SK-N-SH (cell line): ENCODE data around the gene DLGAP3. TPM values are rescaled to one million over a fixed set of nuclear protein-coding genes. Genes with fewer than 3 reads are reported as not detected.

ENCODE experiments used
- CTCF ChIA-PET: fragments of 300-600, 350-600 bp; formaldehyde crosslinking; extraction: SDS; loops from one replicate; lab custom pipeline; 2021; lab: Yijun Ruan, JAX
- POLR2A ChIA-PET: fragments of 350-600 bp; sonication (Branson Sonifier 250); formaldehyde crosslinking; extraction: SDS; loops from one replicate; lab custom pipeline; 2020; ENCODE audit warnings: antibody characterized with exemption, inconsistent platforms; lab: Yijun Ruan, JAX
- DNase-seq: peaks from one replicate; pipeline ENCODE4 v3.0.0; 2012
- H2AFZ ChIP-seq: fragments of 200-600 bp; sonication (generic); 2 replicates; pipeline ENCODE4 v1.8.1; 2016; ENCODE audit warnings: antibody characterized with exemption, mild to moderate bottlenecking, low read depth
- H3F3A ChIP-seq: fragments of 200-600 bp; sonication (generic); replicated peaks from 2 replicates; pipeline ENCODE3; 2016; ENCODE audit warnings: antibody characterized with exemption, mild to moderate bottlenecking; ENCODE audit not compliant: insufficient read depth
- H3K27ac ChIP-seq, 2 experiments: fragments of 200-500 bp in 1 of 2; fragments of 200-600 bp in 1 of 2; sonication (Bioruptor generic) in 1 of 2; sonication (generic), shearing (Covaris generic) in 1 of 2; 2 replicates each; pipeline versions ENCODE4 v1.5.1 to v1.6.1; 2014 to 2016; ENCODE audit warnings: low read depth in 2 of 2, inconsistent platforms in 1 of 2, low read length in 1 of 2, mild to moderate bottlenecking in 1 of 2, mixed read lengths in 1 of 2
- H3K27me3 ChIP-seq: fragments of 200-600 bp; sonication (generic), shearing (Covaris generic); 2 replicates; pipeline ENCODE4 v1.6.1; 2016; ENCODE audit warnings: mixed run types; ENCODE audit not compliant: insufficient read depth
- H3K36me3 ChIP-seq, 2 experiments: fragments of 200-500 bp in 1 of 2; fragments of 200-600 bp in 1 of 2; sonication (Bioruptor generic) in 1 of 2; sonication (generic) in 1 of 2; replicated peaks in 1 of 2; 2 replicates each; pipeline versions ENCODE3 to v1.5.1; 2014 to 2016; ENCODE audit warnings: low read length in 1 of 2, mild to moderate bottlenecking in 1 of 2; ENCODE audit not compliant: insufficient read depth in 2 of 2, control insufficient read depth in 1 of 2
- H3K4me1 ChIP-seq, 2 experiments: fragments of 200-500 bp in 1 of 2; fragments of 200-600 bp in 1 of 2; sonication (Bioruptor generic) in 1 of 2; sonication (generic), shearing (Covaris generic) in 1 of 2; 2 replicates each; pipeline versions ENCODE4 v1.5.1 to v1.6.1; 2014 to 2016; ENCODE audit warnings: low read depth in 1 of 2, low read length in 1 of 2, mixed run types in 1 of 2; ENCODE audit not compliant: insufficient read depth in 2 of 2, control insufficient read depth in 1 of 2
- H3K4me2 ChIP-seq: fragments of 200-600 bp; sonication (generic), shearing (Covaris generic); 2 replicates; pipeline ENCODE4 v1.6.1; 2017; ENCODE audit warnings: mixed run types
- H3K4me3 ChIP-seq, 2 experiments: fragments of 200-500 bp in 1 of 2; fragments of 200-600 bp in 1 of 2; sonication (Bioruptor generic) in 1 of 2; sonication (generic), shearing (Covaris generic) in 1 of 2; 2 replicates each; pipeline versions ENCODE4 v1.5.1 to v1.8.1; 2014 to 2016; ENCODE audit warnings: low read depth in 2 of 2, inconsistent platforms in 1 of 2, low read length in 1 of 2, mild to moderate bottlenecking in 1 of 2, mixed read lengths in 1 of 2, moderate library complexity in 1 of 2
- H3K79me2 ChIP-seq: fragments of 200-600 bp; sonication (generic); 2 replicates; pipeline ENCODE4 v1.8.1; 2017; ENCODE audit warnings: mild to moderate bottlenecking; ENCODE audit not compliant: insufficient read depth
- H3K9ac ChIP-seq: fragments of 200-600 bp; sonication (generic); 2 replicates; pipeline ENCODE4 v1.6.1; 2017; ENCODE audit warnings: mixed run types
- H3K9me2 ChIP-seq: fragments of 200-600 bp; sonication (generic); 2 replicates; pipeline ENCODE4 v1.6.1; 2017; ENCODE audit warnings: mixed run types
- H3K9me3 ChIP-seq: fragments of 200-600 bp; sonication (generic); 2 replicates; pipeline ENCODE4 v1.6.1; 2017; ENCODE audit warnings: mixed run types, mild to moderate bottlenecking, moderate library complexity
- H4K20me1 ChIP-seq: fragments of 200-600 bp; sonication (generic); 2 replicates; pipeline ENCODE4 v1.6.1; 2017; ENCODE audit warnings: mild to moderate bottlenecking, mixed run types; ENCODE audit not compliant: insufficient read depth
- ELF1 ChIP-seq: IDR thresholded peaks from 2 replicates; pipeline ENCODE4 v1.4.0; 2012
- EP300 ChIP-seq, 2 experiments: IDR thresholded peaks; 2 replicates each; pipeline versions ENCODE4 v1.4.0 to v1.6.1; 2012; ENCODE audit warnings: borderline replicate concordance in 1 of 2, low read depth in 1 of 2, low read length in 1 of 2
- EZH2phosphoT487 ChIP-seq: fragments of 200-600 bp; sonication (generic); IDR thresholded peaks from 2 replicates; pipeline ENCODE4 v1.6.1; 2017; ENCODE audit warnings: low read depth, mixed run types, mild to moderate bottlenecking, antibody characterized with exemption, moderate library complexity, borderline replicate concordance
- FOSL2 ChIP-seq: IDR thresholded peaks from 2 replicates; pipeline ENCODE4 v1.4.0; 2012; ENCODE audit warnings: low read depth, mild to moderate bottlenecking, moderate library complexity, borderline replicate concordance
- FOXM1 ChIP-seq: IDR thresholded peaks from 2 replicates; pipeline ENCODE4 v1.4.0; 2012; ENCODE audit warnings: low read depth, mild to moderate bottlenecking
- GABPA ChIP-seq: IDR thresholded peaks from 2 replicates; pipeline ENCODE4 v1.4.0; 2012; ENCODE audit warnings: low read depth, mild to moderate bottlenecking
- GATA2 ChIP-seq: sonication (generic); formaldehyde crosslinking; IDR thresholded peaks from 2 replicates; pipeline ENCODE4 v1.5.0; 2020; ENCODE audit warnings: mild to moderate bottlenecking, missing genetic modification reagents
- JUND ChIP-seq: IDR thresholded peaks from 2 replicates; pipeline ENCODE4 v1.4.0; 2012
- MEF2A ChIP-seq: IDR thresholded peaks from 2 replicates; pipeline ENCODE4 v1.4.0; 2012; ENCODE audit warnings: low read depth, borderline replicate concordance
- MXI1 ChIP-seq: IDR thresholded peaks from 2 replicates; pipeline ENCODE4 v1.6.1; 2012; ENCODE audit warnings: mild to moderate bottlenecking, low read depth, low read length, improper control_type of control experiment
- NFIC ChIP-seq: IDR thresholded peaks from 2 replicates; pipeline ENCODE4 v1.4.0; 2012; ENCODE audit warnings: borderline replicate concordance
- RAD21 ChIP-seq: IDR thresholded peaks from 2 replicates; pipeline ENCODE4 v1.6.1; 2012; ENCODE audit warnings: mild to moderate bottlenecking, low read length
- RFX5 ChIP-seq: IDR thresholded peaks from 2 replicates; pipeline ENCODE4 v1.6.1; 2012; ENCODE audit warnings: mild to moderate bottlenecking, improper control_type of control experiment, low read length
- RXRA ChIP-seq: IDR thresholded peaks from 2 replicates; pipeline ENCODE4 v1.4.0; 2012; ENCODE audit warnings: low read depth, mild to moderate bottlenecking, borderline replicate concordance
- TAF1 ChIP-seq: IDR thresholded peaks from 2 replicates; pipeline ENCODE4 v1.6.1; 2012; ENCODE audit warnings: low read depth, mild to moderate bottlenecking, low read length, moderate library complexity, borderline replicate concordance
- TCF12 ChIP-seq: IDR thresholded peaks from 2 replicates; pipeline ENCODE4 v1.4.0; 2012
- USF2 ChIP-seq: fragments of 150-350 bp; IDR thresholded peaks from 2 replicates; pipeline ENCODE4 v1.6.1; 2017; ENCODE audit warnings: antibody characterized with exemption, low read length, low read depth, borderline replicate concordance
- YY1 ChIP-seq: IDR thresholded peaks from 2 replicates; pipeline ENCODE4 v1.4.0; 2012; ENCODE audit warnings: low read depth, mild to moderate bottlenecking
- WGBS: methylation state at CpG from one replicate; pipeline ENCODE4 v1.1.6; 2017; ENCODE audit warnings: low lambda C conversion rate; 5-methylcytosine and 5-hydroxymethylcytosine counted together
- polyA plus RNA-seq, 3 experiments: library from polyadenylated mRNA; depleted of rRNA; stranded (reverse); fragments of >200 nt; gene quantifications; 2 replicates each; pipeline ENCODE4 v1.2.3, GENCODE V29; 2012
- TF ChIP-seq, protein P1 (sequence below): fragments of 150-350 bp; IDR thresholded peaks from 2 replicates; pipeline ENCODE4 v1.6.1; 2016; ENCODE audit warnings: mild to moderate bottlenecking, low read depth, low read length

The DLGAP3 gene
- polyA plus RNA-seq, 1 of the 3 experiments (the other 2 are of a cell fraction): 0.15 TPM

DNA sequence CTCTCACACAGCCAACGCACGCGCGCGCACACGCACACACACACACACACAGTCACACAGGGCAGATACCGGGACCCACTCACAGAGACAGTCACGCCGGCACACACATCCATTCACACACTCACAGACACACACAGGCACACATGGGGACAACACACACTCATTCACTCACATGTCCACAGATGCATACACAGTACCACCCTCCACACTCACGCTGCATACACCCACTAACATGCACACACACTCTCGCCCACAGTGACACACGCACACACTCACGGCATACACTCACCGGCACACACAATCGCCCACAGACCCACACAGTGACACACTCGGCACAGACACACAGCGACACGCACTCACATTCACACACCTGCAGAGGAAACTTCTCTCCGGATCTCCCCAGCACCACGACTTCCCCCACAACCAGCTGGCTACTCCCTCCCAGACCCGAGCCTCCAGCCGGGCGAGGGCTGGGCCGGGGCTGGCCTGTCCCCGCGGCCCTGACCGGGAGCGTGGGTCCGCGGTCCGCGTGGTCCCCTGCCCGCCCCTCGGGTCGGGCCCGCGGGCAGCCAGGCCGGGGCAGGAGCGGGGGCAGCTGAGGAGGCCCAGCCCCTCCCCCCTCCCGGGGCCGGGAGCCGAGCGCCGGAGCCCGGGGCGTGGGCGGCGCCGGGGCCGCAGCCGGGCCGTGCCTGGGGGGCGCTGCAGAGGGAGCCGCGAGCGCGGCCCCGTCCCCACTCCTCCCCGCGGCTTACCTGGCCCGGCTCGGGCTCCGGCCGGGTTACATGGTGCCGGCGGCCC is 552 bp downstream of the DLGAP3 start:
- Histone ChIP-seq H3K4me3 (peak overlapping the region; percentile 46 to 49), H3K9ac (no peak overlapping the region), H3K79me2 (no peaks in the 10 kb centered on the region), H3K4me1 (peaks cover 0 to 3% of the 10 kb centered on the region in 2 experiments; a peak in 1 of 4 replicates), H3K9me3 (no peaks in the 10 kb centered on the region), H4K20me1 (no peaks in the 10 kb centered on the region), H3K9me2 (no peaks in the 10 kb centered on the region), H3K36me3 (no peaks in the 10 kb centered on the region), H2AFZ (no peak overlapping the region), H3K4me2 (peak overlapping the region; percentile 68; the same call in 1 of the 2 replicates), H3K27ac (no peak overlapping the region; a peak in 1 of 4 replicates), H3K27me3 (peaks cover 27% of the 10 kb centered on the region), H3F3A (no peaks in the 10 kb centered on the region)
- 15% methylated on average over 37 of the region's 66 CpGs for WGBS
- ChIA-PET CTCF (interaction anchor here (0.9 to 2.7 kb wide), 9 partner anchors 11 to 370 kb away, joined by 3 to 15 read pairs (median 3); partner anchors contain the start of genes SMIM12 and TMEM35B), POLR2A (interaction anchor here (0.8 to 1.7 kb wide), 2 partner anchors 56 to 250 kb away, joined by 3 to 4 read pairs; no protein-coding TSS in a partner anchor)
- peak; percentile 82 for DNase-seq
- TF ChIP-seq FOSL2: no peak
- no peak for TF ChIP-seq RFX5
- TF ChIP-seq TCF12: no peak
- no peak for TF ChIP-seq JUND
- no peak for TF ChIP-seq GATA2 (CRISPR knock-in tag)
- peak; percentile 56; the same call in 1 of the 2 replicates for TF ChIP-seq MXI1
- TF ChIP-seq RXRA: no peak
- TF ChIP-seq, protein P1, sequence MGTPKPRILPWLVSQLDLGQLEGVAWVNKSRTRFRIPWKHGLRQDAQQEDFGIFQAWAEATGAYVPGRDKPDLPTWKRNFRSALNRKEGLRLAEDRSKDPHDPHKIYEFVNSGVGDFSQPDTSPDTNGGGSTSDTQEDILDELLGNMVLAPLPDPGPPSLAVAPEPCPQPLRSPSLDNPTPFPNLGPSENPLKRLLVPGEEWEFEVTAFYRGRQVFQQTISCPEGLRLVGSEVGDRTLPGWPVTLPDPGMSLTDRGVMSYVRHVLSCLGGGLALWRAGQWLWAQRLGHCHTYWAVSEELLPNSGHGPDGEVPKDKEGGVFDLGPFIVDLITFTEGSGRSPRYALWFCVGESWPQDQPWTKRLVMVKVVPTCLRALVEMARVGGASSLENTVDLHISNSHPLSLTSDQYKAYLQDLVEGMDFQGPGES: no peak

GRCh38 chr1:34928066-34928696 is 1.3 kb downstream of the DLGAP3 start:
- Histone ChIP-seq H3K27me3 (peaks cover 27% of the 10 kb centered on the region), H3K4me2 (peak overlapping the region; percentile 68; the same call in 1 of the 2 replicates), H3F3A (no peaks in the 10 kb centered on the region), H3K4me3 (no peak overlapping the region; a peak in 1 of 4 replicates), H3K79me2 (no peaks in the 10 kb centered on the region), H3K9ac (no peak overlapping the region), H3K36me3 (no peaks in the 10 kb centered on the region), H3K27ac (no peak overlapping the region), H3K4me1 (peaks cover 0 to 3% of the 10 kb centered on the region in 2 experiments; a peak in 1 of 4 replicates), H2AFZ (no peak overlapping the region), H3K9me3 (no peaks in the 10 kb centered on the region), H4K20me1 (no peaks in the 10 kb centered on the region), H3K9me2 (no peaks in the 10 kb centered on the region)
- DNase-seq: peak; percentile 45
- TF ChIP-seq USF2: no peak
- no peak for TF ChIP-seq EZH2phosphoT487
- TF ChIP-seq GABPA: no peak
- no peak for TF ChIP-seq YY1
- no peak for TF ChIP-seq MEF2A
- TF ChIP-seq GATA2 (CRISPR knock-in tag): no peak
- no peak for TF ChIP-seq RAD21
- TF ChIP-seq EP300 (IDR thresholded peaks at IDR 0.05; ENCODE audit: borderline replicate concordance in 1 of 2, low read depth in 1 of 2, low read length in 1 of 2): no peak
- TF ChIP-seq, protein P1: no peak
- TF ChIP-seq TAF1: no peak
- no peak for TF ChIP-seq NFIC
- TF ChIP-seq ELF1: no peak
- no peak for TF ChIP-seq FOSL2
- no peak for TF ChIP-seq FOXM1
- 74% methylated on average over 7 of the region's 9 CpGs for WGBS
- ChIA-PET POLR2A (no interaction called here), CTCF (interaction anchor here (0.9 to 2.7 kb wide), 3 partner anchors 57 to 76 kb away, joined by 3 to 15 read pairs (median 12); partner anchors contain the start of genes SMIM12 and TMEM35B)
